GM21360 (cell line): ENCODE data around the gene IQSEC3.

ENCODE experiments used
- ATAC-seq: cut with Tn5 transposase; IDR thresholded peaks from one replicate; pipeline ENCODE4 v1.9.1; 2021; ENCODE audit warnings: mild to moderate bottlenecking, moderate library complexity; ENCODE audit not compliant: unreplicated experiment

The IQSEC3 gene

DNA sequence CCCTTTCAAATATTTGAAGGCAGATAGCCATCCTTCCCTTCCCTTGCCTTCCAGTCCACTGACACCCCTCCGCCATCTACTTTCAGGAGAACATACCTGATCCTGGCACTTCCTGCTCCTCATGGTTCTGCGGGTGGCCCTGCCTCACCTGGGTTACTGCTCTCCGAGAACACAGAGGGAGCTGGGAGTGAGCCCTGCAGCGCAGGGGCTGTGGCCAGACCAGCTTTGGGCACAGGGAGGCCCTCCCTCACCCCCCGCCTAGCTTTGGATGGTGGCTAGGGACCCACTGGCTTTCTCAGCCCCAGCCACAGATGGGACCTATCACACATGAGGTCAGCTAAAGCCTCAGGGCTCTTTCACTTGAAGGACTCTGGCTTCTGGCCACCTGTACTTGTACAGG, 12.4 kb downstream of the IQSEC3 start:
- no peak for ATAC-seq

DNA sequence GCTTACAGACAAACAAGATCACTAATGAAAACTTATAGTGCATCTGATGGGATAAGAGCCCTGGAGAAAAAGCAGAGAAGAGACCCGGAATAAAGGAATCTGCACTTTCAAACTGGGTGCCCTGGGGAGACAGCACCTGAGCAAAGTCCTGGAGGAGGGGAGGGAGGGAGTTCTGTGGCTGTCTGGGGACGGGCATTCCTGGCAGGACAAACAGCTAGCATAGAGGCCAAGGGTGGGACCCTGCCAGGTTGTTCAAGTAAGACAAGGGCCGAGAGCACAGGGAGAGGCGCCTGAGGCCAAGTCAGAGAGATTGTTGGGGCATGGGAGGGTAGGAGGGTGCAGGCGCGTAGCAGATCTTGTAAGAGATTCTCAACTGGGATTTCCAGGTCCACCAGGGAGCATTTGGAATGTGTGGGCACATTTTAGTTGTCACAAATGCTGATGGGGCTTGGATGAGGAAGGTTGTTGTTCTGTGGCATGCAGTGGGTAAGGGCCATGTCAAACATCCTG, 14.2 kb downstream of the IQSEC3 start:
- ATAC-seq, result no peak

- ATAC-seq, result no peak
These were observed 16.2 kb downstream of the IQSEC3 start for GRCh38 chr12:82740-83139.

- no peak for ATAC-seq
These were observed 17.5 kb downstream of the IQSEC3 start for GRCh38 chr12:84056-84455.

GRCh38 chr12:85191-85666, 18.7 kb downstream of the IQSEC3 start:
- no peak for ATAC-seq

DNA sequence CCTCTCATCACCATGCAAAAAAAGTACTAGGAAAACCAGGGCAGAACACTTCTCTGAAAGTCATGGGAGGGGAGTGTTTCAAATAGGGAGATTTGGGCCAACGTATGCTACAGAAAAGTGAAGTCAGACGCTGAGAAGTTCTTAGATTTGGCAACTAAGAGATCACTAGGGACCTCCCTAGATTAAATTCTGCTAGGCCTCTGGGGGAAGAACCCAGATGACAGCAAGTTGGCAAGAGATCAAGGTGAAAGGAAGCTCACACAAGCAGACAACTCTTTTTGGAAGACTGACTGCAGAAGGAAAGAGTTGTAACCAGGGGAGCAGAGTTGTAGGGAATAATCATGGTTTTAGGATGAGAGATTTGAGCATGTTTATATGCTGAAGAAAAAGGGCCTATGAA, 20.7 kb downstream of the IQSEC3 start:
- no peak for ATAC-seq

GRCh38 chr12:87856-88255, 21.3 kb downstream of the IQSEC3 start:
- ATAC-seq, result no peak

DNA sequence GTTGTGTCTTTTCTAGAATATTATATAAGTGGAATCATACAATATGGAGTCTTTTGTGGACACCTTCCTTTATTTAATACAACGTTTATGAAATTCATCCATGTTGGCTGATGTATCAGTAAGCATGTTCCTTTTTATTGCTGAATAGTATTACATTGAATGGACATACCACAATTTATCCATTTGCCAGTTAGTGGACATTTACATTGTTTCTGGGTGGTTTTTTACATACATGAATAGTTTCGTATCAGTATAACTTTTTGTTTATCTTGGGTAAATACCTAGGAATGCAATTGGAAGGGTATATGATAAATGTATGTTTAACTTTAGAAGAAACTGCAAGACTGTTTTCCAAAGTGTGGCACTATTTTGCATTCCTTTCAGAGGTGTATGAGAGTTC, 23.1 kb downstream of the IQSEC3 start:
- no peak for ATAC-seq

- ATAC-seq, result no peak
These were observed 24.6 kb downstream of the IQSEC3 start for GRCh38 chr12:91213-91612.

DNA sequence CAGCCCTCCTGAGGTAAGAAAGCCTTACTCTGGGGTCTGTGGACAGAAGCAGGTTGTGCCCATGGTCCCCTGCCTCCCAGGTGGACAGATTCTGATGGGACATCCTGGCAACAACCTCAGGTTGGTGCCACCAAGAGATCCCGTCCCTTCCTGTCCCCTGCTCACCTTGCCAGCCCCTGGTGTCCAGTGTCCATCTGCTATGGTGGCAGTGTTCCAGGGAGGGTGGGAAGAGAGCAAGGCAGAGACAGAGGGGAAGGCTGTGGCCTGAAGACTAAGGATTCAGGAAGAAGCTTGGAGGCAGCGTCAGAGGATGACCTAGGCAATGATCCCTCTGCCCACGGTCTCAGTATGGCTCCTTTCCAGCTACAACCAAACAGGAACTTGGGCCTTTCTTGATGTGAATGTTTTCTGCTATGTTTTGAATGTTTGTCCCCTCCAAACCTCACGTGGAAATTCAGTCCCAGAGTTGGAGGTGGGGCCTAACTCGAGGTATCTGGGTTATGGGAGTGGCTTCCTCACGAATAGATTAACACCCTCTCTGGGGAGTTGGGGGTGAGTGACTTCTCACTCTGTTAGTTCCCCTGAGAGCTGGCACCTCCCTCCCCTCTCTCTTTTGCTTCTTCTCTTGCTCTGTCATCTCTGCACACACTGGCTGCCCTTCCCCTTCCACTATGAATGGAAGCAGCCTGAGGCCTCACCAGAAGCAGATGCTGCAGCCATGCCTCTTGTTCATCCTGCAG, 26.9 kb downstream of the IQSEC3 start:
- no peak for ATAC-seq

- no peak for ATAC-seq
These were observed 30.0 kb downstream of the IQSEC3 start for GRCh38 chr12:96543-96942.

- no peak for ATAC-seq
These were observed 32.4 kb downstream of the IQSEC3 start for GRCh38 chr12:98924-99352.

- no peak for ATAC-seq
These were observed 33.0 kb downstream of the IQSEC3 start for GRCh38 chr12:99605-100004.

DNA sequence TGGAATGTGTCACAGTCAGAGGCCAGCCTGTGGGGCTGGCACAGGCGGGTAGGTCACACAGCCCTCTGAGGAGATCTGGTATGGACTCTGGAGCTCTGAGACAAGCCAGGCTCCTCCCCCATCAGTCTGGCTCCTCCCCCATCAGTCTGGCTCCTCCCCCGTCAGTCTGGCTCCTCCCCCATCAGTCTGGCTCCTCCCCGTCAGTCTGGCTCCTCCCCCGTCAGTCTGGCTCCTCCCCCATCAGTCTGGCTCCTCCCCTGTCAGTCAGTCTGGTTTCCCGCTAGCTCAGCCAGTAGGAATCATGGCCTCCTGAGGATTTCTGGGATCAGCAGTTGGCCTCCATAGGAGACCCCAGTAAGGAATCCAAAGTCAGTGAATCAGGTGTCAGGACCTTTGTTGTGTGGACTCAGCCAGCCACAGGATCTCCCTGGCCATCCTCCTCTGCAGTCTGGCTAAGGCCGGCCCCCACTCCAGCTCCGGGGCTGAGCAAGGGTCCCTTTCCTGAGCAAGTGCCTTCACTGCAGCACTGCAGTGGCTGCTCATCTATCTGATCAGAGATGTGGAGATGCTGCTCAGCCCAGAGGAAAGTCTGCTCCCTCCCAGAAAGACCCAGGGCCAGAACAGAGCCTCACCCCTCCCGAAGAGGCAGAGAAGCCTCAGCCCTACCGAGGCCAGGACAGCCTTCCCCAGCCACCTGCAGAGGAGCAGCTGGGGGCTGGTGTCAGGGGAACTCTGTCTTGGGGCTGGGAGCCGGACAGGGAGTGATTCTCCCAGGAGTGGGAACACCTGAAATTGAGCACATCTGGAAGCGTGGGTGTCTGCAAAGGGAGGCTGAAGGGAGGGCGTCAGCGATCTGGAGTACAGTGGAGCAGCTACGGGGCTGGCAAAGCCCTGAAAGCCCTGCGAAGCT, 35.7 kb downstream of the IQSEC3 start:
- ATAC-seq, result no peak

DNA sequence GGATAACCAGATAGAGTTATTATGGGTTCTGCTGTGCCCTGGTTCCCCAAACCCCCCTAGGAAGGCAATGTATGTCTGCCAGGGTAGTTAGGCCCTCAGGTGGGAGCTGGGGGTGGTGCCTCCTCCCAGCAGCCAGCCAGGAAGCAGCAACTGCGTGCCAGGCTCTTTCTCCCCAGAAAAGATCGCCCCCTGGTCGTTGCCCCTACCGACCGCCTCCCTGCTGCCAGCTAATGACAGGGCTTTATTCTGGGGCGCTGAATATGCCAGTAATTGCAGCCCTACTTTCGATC, 36.3 kb downstream of the IQSEC3 start:
- no peak for ATAC-seq

GRCh38 chr12:103169-103981, 36.8 kb downstream of the IQSEC3 start:
- ATAC-seq, result no peak

DNA sequence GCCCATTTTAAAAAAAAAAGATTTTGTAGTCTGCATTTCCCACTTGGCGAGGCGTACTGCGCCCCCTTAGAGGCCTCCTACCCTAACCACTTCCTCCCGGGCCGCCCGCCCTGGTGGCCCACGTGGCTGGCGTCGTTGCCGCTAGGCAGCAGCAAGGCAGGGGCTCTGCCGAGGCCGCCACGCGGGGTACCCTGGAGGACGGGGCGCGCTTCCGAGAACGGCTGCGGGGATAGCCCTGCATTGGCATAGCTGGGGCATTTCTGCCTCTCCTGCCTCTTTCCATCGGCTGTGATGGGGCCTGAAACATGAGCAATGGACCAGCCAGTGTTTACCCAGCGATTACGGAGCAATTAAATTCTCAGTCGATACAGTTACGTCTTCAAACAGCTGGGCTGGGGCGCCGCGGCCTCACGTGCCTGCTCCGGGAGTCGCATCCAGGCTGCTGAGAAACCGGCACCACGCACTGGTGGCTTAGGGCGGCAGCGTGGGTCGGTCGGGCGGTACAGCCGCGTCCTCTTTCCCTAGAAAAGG, 38.0 kb downstream of the IQSEC3 start:
- ATAC-seq, result no peak

DNA sequence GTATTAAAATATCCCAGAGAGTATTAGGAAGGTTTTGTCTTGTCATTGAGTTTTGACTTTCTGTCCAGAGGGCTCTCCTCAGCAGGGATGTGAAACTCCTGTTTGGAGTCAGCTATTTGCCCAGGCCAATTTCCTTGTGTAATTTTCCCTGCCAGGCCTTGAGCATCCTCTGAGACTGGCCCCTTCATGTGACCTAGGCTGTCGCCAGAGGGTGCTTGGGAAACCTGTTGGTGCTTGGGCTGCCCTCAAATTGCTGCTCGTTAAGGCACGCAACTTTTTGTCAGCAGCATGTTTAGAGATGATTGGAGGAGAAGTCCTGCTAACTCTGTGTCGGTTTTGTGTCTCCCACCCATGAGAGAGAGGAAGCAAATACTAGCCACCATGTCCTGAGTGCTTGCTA, 39.1 kb downstream of the IQSEC3 start:
- no peak for ATAC-seq

DNA sequence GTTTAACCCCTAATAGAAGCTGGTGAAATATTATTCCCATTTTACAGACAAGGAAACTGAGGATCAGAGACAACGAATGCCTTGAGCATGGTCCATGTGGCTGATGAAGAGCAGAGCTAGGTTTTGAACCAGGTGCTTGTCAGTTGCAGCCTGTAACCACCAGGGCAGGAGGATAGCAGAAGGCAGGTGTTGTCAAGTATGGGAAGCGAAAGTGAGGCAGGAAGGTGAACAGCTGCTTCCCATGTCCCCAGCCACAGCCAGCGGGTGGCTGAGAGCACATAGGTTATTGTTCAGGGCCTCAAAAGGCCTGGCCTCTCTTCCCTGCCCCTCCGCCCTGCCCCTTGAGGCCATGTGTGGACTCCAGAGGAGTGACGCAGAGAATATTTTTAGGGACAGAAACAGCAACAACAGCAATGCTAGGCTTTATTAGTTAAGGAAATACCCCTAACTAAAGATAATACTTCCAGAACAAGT, 39.6 kb downstream of the IQSEC3 start:
- peak; percentile 95 for ATAC-seq

GRCh38 chr12:108594-108993, 42.0 kb downstream of the IQSEC3 start:
- ATAC-seq, result no peak

DNA sequence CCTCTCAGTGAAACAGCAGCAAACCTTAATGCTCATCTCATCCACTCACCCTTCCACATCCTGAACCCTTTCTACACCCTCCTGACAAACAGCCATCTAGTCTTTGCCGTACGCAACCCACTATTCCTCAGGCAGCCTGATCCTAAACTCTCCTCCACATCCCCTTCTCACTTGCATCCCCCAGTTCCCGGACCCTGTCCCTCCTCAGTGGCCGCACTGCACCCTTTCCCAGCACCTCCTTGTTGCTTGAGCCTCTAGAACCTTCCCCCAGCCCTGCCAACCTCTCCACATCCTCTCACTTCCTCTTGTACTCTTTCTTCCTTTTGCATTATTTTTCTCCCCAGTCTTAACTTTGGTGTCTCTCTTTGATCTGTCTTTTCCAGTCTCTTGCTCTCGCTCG, 42.9 kb downstream of the IQSEC3 start:
- ATAC-seq, result no peak
